ENCODE results near the gene KIAA1210. TPM values are rescaled to one million over a fixed set of nuclear protein-coding genes. Genes with fewer than 3 reads are reported as not detected.

Gene KIAA1210
- total and polyA plus RNA-seq, 2 of the 8 experiments (the other 6 are each of a cell fraction or from before 2014, with no cell fraction given): 0.02 TPM; not detected in 1

- no peaks in the 10 kb centered on the region for H4K20me1 ChIP-seq (replicated peaks in 1 of 2; ENCODE audit: control insufficient read depth in 1 of 2, insufficient read depth in 2 of 2, low read length in 2 of 2)
- FAIRE-seq (peak; percentile 42), DNase-seq (ENCODE audit: low read depth in 1 of 2, low spot score in 2 of 2) (peak in 1 of 2 experiments; percentile 59)
- no peak overlapping the region for H3K27ac ChIP-seq (ENCODE audit: low read depth, low read length)
- ChIA-PET CTCF (ENCODE audit: partially characterized antibody) (interaction anchor here (0.5 to 4.3 kb wide), 17 partner anchors 9 to 222 kb away, joined by 3 to 30 read pairs (median 4); no protein-coding TSS in a partner anchor), POLR2A (ENCODE audit: partially characterized antibody) (no interaction called here)
- no peak overlapping the region for H2AFZ ChIP-seq (ENCODE audit: low read length)
- no peak overlapping the region for H3K4me3 ChIP-seq (ENCODE audit: extremely low read depth in 1 of 4, insufficient read depth in 2 of 4, low read depth in 3 of 4, low read length in 4 of 4)
- 14% methylated on average over 5 of the region's 7 CpGs; no CpG with 5 or more reads in 1 of the 2 experiments for WGBS, 2 experiments (ENCODE audit: extremely low coverage in 1 of 2, insufficient coverage in 1 of 2, insufficient read length in 1 of 2, insufficient replicate concordance in 2 of 2, low coverage in 1 of 2, low lambda C conversion rate in 2 of 2, missing lambda C conversion rate in 1 of 2)
- no peaks in the 10 kb centered on the region for H3K36me3 ChIP-seq (ENCODE audit: control insufficient read depth in 2 of 4, insufficient read depth in 4 of 4, low read length in 3 of 4)
- no peak overlapping the region for H3K4ac ChIP-seq (replicated peaks; ENCODE audit: insufficient read length, low read depth, low read length)
- H2BK12ac ChIP-seq (ENCODE audit: low read depth, low read length): no peak overlapping the region
- peaks cover 0 to 3% (median 0%) of the 10 kb centered on the region in 4 experiments; a peak in 2 of 7 replicates for H3K4me1 ChIP-seq (replicated peaks in 1 of 4; ENCODE audit: control insufficient read depth in 3 of 4, insufficient read depth in 4 of 4, low read length in 3 of 4)
- no peak overlapping the region for H2AK5ac ChIP-seq (ENCODE audit: low read depth, low read length)
- H3K14ac ChIP-seq (ENCODE audit: insufficient read length): no peak overlapping the region
- no peaks in the 10 kb centered on the region for H3K79me1 ChIP-seq (ENCODE audit: low read depth, low read length)
- no peaks in the 10 kb centered on the region for H3K23me2 ChIP-seq (ENCODE audit: low read depth, low read length)
- H3K79me2 ChIP-seq (ENCODE audit: control insufficient read depth in 1 of 2, insufficient read depth in 2 of 2, low read length in 2 of 2): no peaks in the 10 kb centered on the region
- H2BK5ac ChIP-seq (ENCODE audit: low read depth, low read length): no peak overlapping the region
- no peak overlapping the region for H4K5ac ChIP-seq (ENCODE audit: insufficient read length, low read depth, low read length)
- H3K56ac ChIP-seq (replicated peaks; ENCODE audit: insufficient read length, low read depth, low read length): no peak overlapping the region
- H2BK20ac ChIP-seq (ENCODE audit: low read length): no peak overlapping the region
- no peaks in the 10 kb centered on the region for H3K9me3 ChIP-seq (ENCODE audit: insufficient read depth in 2 of 2, low read depth in 1 of 2, low read length in 1 of 2)
- H3K9ac ChIP-seq (replicated peaks in 1 of 4; ENCODE audit: extremely low read depth in 1 of 4, low read depth in 3 of 4, low read length in 3 of 4): no peak overlapping the region
- no peak overlapping the region for H3K4me2 ChIP-seq (ENCODE audit: insufficient read depth in 1 of 2, low read depth in 2 of 2, low read length in 2 of 2)
- H2BK15ac ChIP-seq (ENCODE audit: low read length): no peak overlapping the region
- no peaks in the 10 kb centered on the region for H3K27me3 ChIP-seq (replicated peaks in 1 of 4; ENCODE audit: control insufficient read depth in 3 of 4, extremely low read depth in 1 of 4, insufficient read depth in 3 of 4, low read length in 3 of 4)
- H3K23ac ChIP-seq (ENCODE audit: insufficient read length): no peak overlapping the region
- H4K8ac ChIP-seq (ENCODE audit: extremely low read depth, insufficient read depth, low read length): no peak overlapping the region
- H4K91ac ChIP-seq (replicated peaks; ENCODE audit: insufficient read length, low read length): no peak overlapping the region
- TF ChIP-seq TAF7 (optimal IDR thresholded peaks at IDR 0.05; ENCODE audit: borderline replicate concordance, low read depth, low read length): no peak
- peak; percentile 76 to 84 for TF ChIP-seq RAD21 (IDR thresholded peaks at IDR 0.05 in 1 of 2, conservative IDR thresholded peaks at IDR 0.05 in 1 of 2; ENCODE audit: low read depth in 2 of 2, low read length in 2 of 2)
- peak; percentile 50 to 68 (median 57) for TF ChIP-seq CTCF (IDR thresholded peaks at IDR 0.05; ENCODE audit: control extremely low read depth in 1 of 3, insufficient read depth in 1 of 3, low read depth in 1 of 3, low read length in 3 of 3)
- no peak for TF ChIP-seq FOSL1 (IDR thresholded peaks at IDR 0.05; ENCODE audit: insufficient read depth, low read depth, low read length)
- no peak overlapping the region for H3K18ac ChIP-seq (ENCODE audit: extremely low read depth, low read length)
- H2BK120ac ChIP-seq (replicated peaks; ENCODE audit: low read depth, low read length): no peak overlapping the region
Observed at GRCh38 chrX:119067023-119067739, 60.4 kb downstream of the KIAA1210 start.

Measured in H1 (cell line).